Measurements from ENCODE around the gene NTRK3.
"Not testable (repeated sequence)": the region's sequence is repeated elsewhere in the genome, so short reads cannot be mapped to it uniquely, and the experiment has no call there.

The NTRK3 gene

DNA sequence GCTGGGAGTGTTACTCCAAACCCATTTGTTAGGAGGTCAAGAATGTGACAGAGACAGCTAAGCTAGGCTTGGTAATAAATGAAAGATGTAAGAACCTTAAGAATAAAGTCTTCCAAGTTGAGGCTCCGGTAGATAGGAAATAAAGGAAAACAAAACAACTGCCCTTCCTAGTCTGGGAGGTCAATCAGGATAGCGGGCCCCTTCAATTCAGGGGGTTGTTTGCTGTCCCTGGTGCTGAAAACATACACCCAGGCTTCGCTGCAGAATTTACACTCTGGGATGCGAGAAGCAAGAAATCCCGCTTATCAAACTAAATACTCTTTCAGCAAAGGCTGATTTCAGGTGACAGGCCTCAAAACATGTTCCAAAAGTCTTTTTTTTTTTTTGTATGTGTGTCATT lies 393.4 kb downstream of the NTRK3 start:
- DNase-seq, result no peak

DNA sequence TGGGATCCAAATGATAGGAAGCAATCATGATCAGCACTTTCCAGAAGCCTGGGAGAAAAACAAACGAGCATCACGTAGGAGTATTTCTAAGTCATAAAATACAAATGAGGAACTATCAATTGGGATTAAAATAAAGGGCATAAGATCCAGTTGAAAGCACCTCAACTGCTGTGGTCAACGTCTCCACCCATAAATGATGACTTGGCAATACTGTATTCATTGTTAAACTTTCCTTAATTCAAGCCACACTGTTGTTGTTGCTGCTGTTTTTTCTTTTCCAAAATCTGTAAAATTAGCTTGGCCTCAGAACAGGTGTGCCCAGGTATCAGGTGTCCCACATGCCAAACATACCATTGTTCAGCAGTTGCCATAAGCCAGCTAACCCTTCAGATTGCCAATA lies 395.8 kb downstream of the NTRK3 start:
- DNase-seq, result no peak

- DNase-seq, result no peak
Observed at GRCh38 chr15:87858651-87859050, 397.9 kb downstream of the NTRK3 start.

DNA sequence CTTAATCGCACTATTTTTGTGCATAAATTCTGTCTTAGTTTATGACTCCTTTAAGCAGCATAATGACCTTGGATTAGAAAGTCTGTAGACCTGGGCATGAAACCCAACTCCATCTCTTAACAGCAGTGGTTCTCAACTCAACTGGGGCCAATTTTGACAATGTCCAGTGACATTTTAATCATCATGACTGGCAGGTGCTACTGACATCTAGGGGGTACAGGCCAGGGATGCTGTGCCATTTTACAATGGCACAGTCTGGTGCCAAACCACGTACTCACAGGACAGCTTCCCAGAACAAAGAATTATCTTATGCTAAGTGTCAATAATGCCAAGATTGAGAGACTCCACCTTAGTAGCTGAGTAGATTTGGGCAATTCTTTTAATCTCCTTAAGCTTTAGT lies 405.0 kb downstream of the NTRK3 start:
- DNase-seq, result no peak

GRCh38 chr15:87850916-87851315 lies 405.6 kb downstream of the NTRK3 start:
- DNase-seq, result no peak

GRCh38 chr15:87849181-87849580 lies 407.4 kb downstream of the NTRK3 start:
- no peak for DNase-seq

DNA sequence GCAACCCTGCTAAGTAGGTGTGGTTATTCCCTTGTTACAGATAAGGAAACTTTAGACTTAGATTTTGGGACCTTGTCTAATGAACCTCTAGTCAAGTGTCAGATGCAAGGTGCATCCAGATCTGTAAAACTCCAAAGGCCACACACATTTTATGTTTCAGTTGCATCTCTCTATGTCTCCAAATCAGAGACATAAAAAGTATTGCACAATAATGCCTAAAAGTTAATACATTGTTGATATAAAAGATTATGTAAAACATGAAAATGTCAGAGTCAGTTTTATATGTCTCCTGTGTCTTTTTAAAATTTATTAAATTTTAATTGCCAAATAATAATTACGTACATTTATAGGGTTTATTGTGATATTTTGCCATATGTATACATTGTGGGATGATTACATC lies 408.5 kb downstream of the NTRK3 start:
- no peak for DNase-seq

DNA sequence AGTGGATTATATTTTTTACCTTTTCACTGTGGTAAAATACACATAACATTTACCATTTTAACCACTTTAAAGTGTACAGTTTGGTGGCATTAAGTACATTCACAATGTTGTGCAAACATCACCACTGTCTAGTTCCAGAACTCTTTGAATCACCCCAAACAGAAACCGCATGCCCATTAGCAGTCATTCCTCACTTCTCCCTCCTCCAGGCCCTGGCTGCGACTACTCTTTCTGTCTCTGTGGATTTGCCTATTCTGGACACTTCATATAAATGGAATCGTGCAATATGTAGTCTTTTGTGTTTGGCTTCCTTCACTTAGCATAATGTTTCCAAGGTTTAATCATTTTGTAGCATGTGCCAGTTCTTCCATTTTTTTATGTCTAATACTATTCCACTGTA lies 409.8 kb downstream of the NTRK3 start:
- no peak for DNase-seq

DNA sequence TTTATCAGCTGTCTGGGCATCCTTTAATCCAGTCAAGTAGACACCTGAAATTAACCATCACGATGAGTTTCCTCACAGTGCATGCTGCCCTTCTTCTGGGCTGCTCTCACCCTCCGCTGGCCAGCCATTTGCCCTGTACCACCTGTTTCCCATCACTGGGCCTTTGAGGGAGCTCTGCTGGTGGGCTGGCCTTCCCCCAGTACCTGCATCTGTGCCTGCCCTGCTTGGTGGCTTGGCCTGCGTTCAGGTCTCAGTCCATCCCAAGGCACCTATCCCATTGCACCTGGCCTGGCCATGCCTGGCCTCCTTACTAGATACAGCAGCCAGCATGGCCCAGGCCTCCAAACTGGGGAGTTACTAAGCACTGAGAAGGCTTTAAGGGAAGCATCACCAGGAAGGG lies 413.2 kb downstream of the NTRK3 start:
- DNase-seq, result no peak

DNA sequence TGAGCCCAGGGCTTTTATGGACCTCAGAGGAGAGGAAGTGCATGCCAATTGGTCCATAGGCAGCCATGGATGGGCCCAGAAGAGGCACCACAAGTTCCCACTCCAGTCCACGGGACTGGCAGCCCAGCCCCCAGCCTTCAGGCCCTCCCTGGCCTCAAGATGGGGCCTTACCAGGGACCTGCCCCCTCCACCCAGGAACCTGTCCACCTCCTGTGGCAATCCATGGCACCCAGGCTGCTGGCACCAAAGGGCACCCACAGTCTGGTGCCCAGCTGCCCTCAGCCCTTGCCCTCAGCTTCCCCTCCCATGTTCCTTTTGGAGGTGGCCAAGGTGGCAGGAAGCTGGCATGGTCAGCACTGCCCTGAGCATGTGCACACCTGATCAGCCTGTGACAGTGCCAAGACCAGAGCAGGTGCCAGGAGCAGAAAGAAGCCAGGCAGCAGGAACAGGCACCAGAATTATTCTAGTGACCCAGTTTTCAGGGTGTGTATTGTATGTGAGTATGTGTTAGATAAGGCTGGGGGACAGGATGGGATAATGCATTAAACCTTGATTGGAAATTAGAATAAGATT lies 415.0 kb downstream of the NTRK3 start:
- DNase-seq, result no peak

DNA sequence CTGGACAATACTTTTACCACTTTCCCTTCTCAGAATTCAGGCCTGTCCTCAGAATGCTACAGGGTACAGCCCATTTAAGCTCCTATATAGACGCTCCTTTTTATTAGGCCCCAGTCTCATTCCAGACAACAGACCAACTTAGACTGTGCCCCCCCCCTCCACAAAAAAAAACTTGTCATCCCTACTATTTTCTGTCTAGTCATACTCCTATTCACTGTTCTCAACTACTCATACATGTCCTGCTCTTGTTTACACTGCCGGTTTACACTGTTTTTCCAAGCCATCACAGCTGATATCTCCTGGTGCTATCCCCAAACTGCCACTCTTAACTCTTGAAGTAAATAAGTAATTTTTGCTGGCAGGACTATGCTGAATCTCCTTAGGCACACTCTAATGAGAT lies 420.7 kb downstream of the NTRK3 start:
- DNase-seq, result not testable (repeated sequence)

DNA sequence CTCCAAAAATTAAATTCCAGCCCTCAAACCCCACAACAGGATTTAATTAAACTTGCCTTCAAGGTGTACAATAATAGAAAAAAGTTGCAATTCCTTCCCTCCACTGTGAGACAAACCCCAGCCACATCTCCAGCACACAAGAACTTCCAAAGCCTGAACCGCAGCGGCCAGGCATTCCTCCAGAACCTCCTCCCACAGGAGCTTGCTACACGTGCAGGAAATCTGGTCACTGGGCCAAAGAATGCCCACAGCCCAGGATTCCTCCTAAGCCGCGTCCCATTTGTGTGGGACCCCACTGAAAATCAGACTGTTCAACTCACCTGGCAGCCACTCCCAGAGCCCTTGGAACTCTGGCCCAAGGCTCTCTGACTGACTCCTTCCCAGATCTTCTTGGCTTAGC lies 423.2 kb downstream of the NTRK3 start:
- DNase-seq, result not testable (repeated sequence)

GRCh38 chr15:87829332-87830050 lies 427.0 kb downstream of the NTRK3 start:
- no peak for DNase-seq

DNA sequence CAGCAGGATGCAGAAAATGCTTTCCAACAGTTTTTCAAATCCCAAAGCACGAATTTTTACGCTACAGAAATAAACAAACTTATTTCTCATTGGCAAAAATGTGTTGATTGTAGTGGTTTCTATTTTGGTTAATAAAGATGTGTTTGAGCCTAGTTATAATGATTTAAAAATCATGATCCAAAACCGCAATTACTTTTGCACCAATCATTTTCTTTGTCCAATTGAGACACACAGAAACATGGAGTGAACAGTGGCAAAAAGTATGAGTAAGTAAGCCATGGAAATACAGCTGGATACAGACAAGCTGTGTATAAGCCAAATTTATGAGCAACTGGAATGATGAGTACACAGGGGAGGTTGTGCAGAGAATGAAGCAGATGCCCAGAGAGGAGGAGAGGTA lies 427.9 kb downstream of the NTRK3 start:
- no peak for DNase-seq

- no peak for DNase-seq
Observed at GRCh38 chr15:87827131-87827530, 429.4 kb downstream of the NTRK3 start.

- no peak for DNase-seq
Observed at GRCh38 chr15:87826119-87826747, 430.3 kb downstream of the NTRK3 start.

GRCh38 chr15:87818756-87819155 lies 437.8 kb downstream of the NTRK3 start:
- no peak for DNase-seq

DNA sequence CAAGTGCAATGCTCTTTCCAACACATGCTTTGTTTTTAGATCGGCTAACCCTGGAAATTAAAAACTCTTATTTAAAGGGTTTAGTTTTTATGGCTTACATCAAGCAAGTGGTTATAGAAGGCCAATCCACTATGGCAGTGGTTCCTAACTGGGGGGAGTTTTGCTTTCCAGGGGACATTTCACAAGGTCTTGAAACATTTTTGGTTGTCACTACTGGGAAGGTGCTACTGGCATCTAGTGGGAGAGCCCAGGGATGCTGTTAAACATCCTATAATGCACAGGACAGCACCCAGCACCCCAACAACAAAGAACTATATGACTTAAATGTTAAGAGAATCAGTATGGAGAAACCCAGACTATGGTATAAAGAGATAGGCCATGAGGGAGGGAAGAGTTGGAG lies 439.0 kb downstream of the NTRK3 start:
- DNase-seq, result no peak

DNA sequence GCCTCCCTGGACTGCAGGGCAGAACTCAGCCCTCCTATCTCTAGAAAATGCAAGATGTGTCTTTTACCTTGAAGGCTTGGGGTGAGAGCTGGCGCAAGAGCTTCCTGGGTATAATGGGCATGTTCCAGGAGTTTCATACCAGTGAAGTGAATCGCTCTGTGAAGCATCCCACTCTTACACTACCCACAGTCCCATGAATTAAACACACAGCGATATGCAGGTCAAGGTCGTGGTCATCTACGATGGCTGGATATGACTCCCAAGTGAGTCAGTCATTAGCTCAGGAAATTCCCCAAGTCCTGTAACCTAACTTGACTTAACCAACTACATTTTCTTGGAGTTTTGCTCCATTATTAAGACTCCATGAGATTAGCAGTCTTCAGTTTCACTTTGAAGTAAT lies 439.7 kb downstream of the NTRK3 start:
- no peak for DNase-seq

DNA sequence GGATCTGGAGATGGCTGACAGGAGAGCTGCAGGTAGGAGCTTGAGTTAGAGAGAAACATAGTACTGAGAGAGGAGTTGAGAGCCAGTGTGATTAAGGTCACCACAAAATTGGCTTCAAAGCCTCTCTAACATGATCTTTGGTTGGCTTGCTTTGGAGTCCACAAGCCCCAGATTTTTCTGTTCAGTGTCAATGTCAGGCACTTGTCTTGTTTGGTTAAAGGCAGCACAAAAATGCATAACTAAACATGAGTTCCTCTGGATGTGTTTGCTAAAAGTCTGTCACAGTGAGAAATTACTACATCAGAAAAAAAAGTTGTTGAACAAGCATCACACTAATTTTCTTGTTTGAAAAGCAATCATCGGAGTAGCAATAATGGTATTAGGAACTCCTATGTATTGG lies 440.5 kb downstream of the NTRK3 start:
- DNase-seq, result no peak

All from stimulated activated CD4-positive, alpha-beta T cell treated with anti-CD3 and anti-CD28 coated beads, Interleukin-2, amount 100 ng/mL, for 24 hours (primary cell).